ENCODE measurements around the gene PSAPL1.

DNA sequence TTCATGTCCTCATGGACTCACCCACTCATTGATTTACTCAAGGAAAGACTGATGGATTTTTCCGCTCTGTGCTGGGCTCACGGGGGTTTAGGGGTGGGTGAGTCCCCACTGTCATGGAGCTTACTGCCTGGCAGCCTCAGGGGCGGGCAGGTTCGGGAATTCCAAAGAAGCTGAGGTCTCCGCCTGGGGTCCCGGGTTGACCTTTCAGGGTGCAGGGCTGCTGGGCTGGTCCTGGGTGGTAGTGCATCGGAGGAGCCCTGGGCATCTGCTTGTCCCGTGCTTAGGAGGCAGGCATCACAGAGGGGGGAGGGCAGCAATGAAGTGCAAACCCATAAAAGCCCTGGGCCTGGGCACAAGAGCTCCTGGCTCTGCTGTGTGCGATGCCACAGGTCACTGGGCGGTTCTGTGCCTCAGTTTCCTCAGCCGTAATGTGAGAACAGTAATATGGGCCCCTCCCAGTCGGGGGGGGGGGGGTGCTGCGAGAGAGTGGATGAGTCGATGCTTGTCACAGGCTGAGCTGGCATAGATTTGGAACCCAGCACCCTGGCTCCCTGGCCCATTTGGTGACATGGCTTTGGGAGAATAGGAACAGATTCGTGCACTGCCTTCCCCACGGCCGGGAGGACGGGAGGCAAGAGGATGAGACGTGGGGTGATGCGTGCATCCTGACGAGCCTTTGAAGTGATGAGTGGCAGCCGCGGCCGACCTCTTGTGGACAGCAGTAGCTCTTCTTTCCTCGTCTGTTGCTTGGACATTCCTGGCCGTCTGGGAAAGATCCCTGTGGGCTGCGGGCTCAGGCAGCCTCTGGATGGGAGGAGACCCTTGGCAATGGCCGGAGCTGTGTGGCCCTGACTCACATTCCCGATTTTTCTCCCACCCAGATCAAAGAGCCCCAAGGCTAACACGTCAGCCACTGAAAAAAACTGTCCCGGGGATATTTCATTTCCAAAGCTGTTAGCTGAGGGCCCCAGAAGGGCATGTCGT lies 42.0 kb downstream of the PSAPL1 start:
- TF ChIP-seq EZH2 (IDR thresholded peaks at IDR 0.05; ENCODE audit: borderline replicate concordance, low read depth, low read length, poor library complexity, severe bottlenecking): no peak
- TF ChIP-seq, protein P1, sequence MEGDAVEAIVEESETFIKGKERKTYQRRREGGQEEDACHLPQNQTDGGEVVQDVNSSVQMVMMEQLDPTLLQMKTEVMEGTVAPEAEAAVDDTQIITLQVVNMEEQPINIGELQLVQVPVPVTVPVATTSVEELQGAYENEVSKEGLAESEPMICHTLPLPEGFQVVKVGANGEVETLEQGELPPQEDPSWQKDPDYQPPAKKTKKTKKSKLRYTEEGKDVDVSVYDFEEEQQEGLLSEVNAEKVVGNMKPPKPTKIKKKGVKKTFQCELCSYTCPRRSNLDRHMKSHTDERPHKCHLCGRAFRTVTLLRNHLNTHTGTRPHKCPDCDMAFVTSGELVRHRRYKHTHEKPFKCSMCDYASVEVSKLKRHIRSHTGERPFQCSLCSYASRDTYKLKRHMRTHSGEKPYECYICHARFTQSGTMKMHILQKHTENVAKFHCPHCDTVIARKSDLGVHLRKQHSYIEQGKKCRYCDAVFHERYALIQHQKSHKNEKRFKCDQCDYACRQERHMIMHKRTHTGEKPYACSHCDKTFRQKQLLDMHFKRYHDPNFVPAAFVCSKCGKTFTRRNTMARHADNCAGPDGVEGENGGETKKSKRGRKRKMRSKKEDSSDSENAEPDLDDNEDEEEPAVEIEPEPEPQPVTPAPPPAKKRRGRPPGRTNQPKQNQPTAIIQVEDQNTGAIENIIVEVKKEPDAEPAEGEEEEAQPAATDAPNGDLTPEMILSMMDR (conservative IDR thresholded peaks at IDR 0.05; ENCODE audit: low read depth, low read length): no peak
